ENCODE results near the gene APOA5. TPM values are rescaled to one million over a fixed set of nuclear protein-coding genes. Genes with fewer than 3 reads are reported as not detected.
A peak's percentile ranks its signal among the peaks of the same experiment; 100 is the strongest.
"Not testable (repeated sequence)": the region's sequence is repeated elsewhere in the genome, so short reads cannot be mapped to it uniquely, and the experiment has no call there.

The APOA5 gene
- not detected for total RNA-seq
- long read RNA-seq: 0 reads

DNA sequence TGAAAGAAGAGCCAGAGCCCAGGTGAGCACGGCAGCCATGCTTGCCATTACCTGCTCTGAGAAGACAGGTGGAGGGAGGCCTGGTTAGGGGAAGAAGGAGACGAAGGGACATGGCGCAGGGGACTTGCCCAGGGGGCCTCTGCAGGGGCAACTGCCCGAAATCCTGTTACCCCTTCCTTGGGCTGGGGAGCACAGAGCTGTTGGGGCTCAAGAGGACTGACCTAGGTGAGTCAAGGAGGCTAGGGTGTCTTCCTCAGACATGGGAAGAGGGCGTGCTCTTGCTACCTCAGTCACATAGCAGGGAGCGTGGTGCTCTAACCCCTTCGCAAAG lies at the start of gene APOA5:
Gene APOA5 (minus strand): TSS at position 67 of the 331 bp plus-strand sequence. CDS start 19 bp downstream, at position 48.
- no peak for DNase-seq
- intact Hi-C loops (cut with micrococcal nuclease): no loop called here
- no peak for ATAC-seq

GRCh38 chr11:116840746-116841296 lies 49.1 kb upstream of the APOA5 start:
- ATAC-seq: no peak
- intact Hi-C loops (cut with micrococcal nuclease): no loop called here
- no peak for DNase-seq

DNA sequence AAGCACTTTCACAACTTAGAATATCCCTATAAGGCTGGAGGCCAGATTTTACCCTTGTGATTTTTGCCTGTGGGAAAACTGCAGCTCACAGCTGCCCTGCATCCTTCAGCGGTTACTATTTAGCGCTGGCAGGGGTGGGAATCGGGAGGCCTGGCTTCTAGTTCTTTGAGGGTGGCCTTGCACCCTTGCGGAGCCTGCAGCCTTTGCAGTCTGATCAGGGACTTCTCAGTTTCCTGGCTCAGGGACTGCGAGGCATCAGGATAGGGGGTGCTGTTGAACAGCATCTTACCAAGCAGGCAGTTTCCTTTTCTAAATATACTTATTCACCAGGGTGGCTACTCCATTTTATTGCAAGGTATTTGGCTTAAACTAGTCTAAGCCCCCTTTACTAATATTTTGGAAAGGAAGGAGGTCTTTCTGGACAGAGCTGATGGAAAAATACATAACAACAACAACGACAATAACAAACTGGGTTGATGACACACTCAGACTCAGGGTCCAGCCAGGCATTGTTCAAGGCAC lies 48.6 kb upstream of the APOA5 start:
- intact Hi-C loops (cut with micrococcal nuclease): no loop called here
- DNase-seq (no peak), ATAC-seq (no peak)

DNA sequence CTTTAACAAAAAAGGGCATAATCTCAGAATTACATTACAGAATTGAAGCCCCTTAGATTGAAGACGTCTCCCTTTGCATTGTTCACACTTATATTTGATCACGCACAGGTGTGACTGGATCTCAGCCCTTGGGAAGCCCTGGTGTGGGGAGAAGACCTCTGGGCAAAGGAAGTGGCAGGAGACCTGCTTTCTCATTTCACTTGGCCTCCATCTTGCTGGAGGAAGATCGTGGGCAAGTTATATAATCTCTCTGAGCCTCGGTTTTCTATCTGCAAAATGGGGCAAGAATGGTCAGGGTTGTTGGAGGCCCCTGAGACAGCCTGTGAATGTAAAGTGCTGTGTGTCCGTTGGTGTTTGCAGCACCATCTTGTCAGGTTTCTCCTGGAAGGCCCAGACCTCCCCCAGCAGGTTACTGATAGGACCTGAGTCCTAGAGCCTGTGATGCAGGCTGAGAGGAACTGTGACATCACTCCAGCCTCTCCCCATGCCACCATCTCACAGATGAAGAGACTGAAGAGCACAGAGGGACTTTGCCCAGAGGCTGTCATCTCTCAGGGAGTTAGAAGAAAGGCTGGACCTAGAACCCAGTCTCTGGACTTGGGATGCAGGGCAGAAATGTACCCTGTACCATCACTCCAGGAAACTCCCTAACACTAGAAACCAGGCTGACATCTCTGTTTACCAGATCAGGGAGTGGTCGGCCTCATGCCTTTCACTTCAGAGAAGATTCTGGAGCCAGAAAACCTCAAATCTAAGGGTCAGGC lies 46.8 kb upstream of the APOA5 start:
- no peak for DNase-seq
- intact Hi-C loops (cut with micrococcal nuclease): no loop called here

DNA sequence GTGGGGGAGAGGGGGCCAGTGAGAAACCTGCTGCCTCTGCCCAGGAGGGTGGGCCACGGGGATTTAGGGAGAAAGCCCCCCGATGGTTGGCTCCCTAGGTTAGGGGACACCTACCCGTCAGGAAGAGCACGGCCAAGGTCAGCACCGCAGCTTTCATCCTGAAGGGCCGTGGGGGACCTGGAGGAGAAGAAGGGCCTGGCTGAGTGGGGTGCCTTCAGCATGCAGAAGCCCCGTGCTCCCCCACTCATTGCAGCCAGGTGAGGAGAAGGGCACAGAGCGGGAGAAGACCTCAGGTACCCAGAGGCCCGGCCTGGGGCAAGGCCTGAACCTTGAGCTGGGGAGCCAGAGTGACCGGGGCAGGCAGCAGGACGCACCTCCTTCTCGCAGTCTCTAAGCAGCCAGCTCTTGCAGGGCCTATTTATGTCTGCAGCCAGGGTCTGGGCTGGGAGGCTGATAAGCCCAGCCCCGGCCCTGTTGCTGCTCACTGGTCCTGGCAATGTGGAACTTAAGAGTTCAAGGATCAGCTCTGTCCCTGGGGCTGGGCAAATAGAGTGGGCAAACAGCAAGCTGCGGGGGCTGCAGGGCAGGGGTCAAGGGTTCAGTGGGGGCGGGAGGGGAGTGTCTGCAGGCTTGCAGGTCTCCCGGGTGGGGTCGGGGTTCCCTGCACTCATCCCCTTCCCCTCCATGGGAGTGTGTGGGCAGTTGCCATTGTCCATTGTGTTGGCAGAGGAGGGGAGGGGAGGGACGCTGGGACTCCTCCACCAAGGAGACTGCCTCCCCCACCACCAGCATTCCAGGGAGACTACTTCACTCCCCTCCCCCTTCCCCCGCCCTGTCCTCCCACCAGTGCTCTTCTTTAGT lies 45.8 kb upstream of the APOA5 start, which contains the start of gene APOA1:
Gene APOA1 (minus strand): TSS at position 392 of the 861 bp plus-strand sequence. CDS start 235 bp downstream, at position 157.
- intact Hi-C loops (cut with micrococcal nuclease): no loop called here
- ATAC-seq: peak; percentile 27
- no peak for DNase-seq

More for the DNA sequence above, 46.8 kb upstream of the APOA5 start:
- ATAC-seq: no peak

DNA sequence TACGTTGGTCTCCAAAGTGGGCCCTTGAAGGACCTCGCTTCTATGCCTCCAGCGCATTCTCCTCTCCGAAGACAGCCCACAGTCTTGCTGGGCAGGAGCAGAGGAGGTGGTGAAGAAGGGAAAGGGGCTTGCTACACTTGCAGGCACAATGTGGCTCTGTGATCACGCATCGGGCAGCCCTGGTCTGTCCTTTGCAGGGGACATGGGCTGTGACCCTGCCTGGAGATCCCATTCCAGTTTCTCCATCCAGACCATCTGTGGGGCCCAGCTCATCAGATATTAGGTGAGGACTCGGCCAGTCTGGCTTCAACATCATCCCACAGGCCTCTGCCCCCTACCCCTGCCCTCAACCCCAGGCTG lies 44.9 kb upstream of the APOA5 start:
- ATAC-seq: no peak
- DNase-seq: no peak
- intact Hi-C loops (cut with micrococcal nuclease): no loop called here

DNA sequence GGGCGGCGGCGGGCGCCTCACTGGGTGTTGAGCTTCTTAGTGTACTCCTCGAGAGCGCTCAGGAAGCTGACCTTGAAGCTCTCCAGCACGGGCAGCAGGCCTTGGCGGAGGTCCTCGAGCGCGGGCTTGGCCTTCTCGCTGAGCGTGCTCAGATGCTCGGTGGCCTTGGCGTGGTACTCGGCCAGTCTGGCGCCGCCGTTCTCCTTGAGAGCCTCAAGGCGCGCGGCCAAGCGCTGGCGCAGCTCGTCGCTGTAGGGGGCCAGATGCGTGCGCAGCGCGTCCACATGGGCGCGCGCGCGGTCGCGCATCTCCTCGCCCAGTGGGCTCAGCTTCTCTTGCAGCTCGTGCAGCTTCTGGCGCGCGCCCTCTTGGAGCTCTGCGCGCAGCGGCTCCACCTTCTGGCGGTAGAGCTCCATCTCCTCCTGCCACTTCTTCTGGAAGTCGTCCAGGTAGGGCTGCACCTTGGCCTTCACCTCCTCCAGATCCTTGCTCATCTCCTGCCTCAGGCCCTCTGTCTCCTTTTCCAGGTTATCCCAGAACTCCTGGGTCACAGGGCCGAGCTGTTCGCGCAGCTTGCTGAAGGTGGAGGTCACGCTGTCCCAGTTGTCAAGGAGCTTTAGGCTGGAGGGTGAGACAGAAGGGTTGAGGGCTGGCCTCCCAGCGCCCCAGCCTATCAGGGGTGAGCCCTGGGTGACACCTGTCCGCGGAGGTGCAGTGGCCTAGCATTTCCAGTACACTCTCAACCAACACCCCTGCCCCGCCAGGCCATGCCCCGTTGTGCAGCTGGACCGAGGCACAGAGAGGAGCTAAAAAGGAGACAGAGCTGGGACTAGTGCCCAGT lies 44.3 kb upstream of the APOA5 start:
- intact Hi-C loops (cut with micrococcal nuclease): loop anchor here (2.0 kb wide), 1 partner anchor 47 kb away; the partner anchor contains the start of gene ZPR1
- ATAC-seq: peak; percentile 87

DNA sequence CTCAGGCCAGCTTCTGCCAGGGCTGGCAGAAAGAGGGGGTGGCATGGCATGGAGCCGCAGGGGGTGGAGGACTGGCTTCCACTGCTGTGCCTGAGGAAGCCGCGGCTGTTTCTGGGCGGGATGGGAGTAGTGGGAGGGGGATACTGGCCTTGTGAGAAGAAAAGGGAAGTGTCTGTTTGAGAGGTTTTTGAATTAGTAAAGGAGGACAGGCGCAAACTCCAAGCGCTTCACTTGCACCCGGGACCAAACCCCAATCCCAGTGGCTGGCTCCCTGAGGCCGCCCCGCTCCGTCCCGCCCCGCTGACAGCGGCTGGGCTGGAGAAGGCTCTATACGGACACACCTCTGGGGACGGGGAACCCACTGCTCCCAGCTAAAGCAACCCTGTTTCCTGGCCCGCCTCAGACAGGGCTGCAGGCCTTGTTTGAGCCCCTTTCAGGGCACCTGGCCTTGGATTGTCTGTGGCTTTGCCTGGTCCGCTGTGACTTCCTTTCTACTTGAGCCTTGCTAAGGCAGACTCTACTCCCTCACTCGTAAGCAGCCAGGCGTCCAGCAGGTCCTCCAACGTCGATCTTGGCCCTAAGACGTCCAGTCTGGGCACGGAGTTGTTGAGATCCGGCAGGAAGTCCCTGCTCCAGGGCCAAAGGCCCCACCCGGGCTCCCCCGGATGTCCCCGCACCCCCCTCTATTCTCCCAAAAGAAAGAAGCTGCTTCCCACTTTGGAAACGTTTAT lies 43.5 kb upstream of the APOA5 start:
- intact Hi-C loops (cut with micrococcal nuclease): loop anchor here (2.0 kb wide), 1 partner anchor 46 kb away; the partner anchor contains the start of gene ZPR1
- DNase-seq (peak; percentile 45), ATAC-seq (peak; percentile 46)

More for the DNA sequence above, 44.3 kb upstream of the APOA5 start:
- DNase-seq: peak; percentile 95

DNA sequence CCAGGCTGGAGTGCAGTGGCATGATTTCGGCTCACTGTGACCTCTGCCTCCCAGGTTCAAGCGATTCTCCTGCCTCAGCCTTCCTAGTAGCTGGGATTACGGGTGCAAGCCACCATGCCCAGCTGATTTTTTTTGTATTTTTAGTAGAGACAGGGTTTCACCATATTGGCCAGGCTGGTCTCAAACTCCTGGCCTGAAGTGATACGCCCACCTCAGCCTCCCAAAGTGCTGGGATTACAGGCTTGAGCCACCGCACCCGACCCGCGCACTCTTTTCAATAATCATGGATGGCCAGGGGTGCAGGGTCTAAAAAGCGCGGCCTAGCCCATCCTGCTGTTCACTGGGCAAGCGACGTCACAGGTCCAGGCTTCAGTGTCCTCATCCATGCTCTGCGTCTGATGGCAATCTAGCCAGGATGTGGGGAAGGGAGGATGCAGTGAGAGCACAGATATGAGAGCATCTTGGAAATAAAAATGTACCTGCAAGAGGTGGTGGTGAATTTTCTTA lies 42.9 kb upstream of the APOA5 start:
- intact Hi-C loops (cut with micrococcal nuclease): loop anchor here (2.0 kb wide), 1 partner anchor 46 kb away; the partner anchor contains the start of gene ZPR1
- not testable (repeated sequence) for ATAC-seq, DNase-seq

GRCh38 chr11:116833816-116834534 lies 42.3 kb upstream of the APOA5 start:
- no peak for ATAC-seq
- intact Hi-C loops (cut with micrococcal nuclease): loop anchor here (2.0 kb wide), 1 partner anchor 45 kb away; the partner anchor contains the start of gene ZPR1
- DNase-seq: no peak

GRCh38 chr11:116833491-116833815 lies 41.8 kb upstream of the APOA5 start:
- no peak for ATAC-seq
- DNase-seq: no peak
- intact Hi-C loops (cut with micrococcal nuclease): no loop called here

- no peak for DNase-seq
- no peak for ATAC-seq
- intact Hi-C loops (cut with micrococcal nuclease): no loop called here
Measured at GRCh38 chr11:116832350-116833290, 40.9 kb upstream of the APOA5 start.

DNA sequence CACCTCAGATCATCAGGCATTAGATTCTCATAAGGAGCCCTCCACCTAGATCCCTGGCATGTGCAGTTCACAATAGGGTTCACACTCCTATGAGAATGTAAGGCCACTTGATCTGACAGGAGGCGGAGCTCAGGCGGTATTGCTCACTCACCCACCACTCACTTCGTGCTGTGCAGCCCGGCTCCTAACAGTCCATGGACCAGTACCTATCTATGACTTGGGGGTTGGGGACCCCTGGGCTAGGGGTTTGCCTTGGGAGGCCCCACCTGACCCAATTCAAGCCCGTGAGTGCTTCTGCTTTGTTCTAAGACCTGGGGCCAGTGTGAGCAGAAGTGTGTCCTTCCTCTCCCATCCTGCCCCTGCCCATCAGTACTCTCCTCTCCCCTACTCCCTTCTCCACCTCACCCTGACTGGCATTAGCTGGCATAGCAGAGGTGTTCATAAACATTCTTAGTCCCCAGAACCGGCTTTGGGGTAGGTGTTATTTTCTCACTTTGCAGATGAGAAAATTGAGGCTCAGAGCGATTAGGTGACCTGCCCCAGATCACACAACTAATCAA lies 40.2 kb upstream of the APOA5 start:
- intact Hi-C loops (cut with micrococcal nuclease): no loop called here
- ATAC-seq: no peak
- no peak for DNase-seq

GRCh38 chr11:116830184-116830912 lies 38.7 kb upstream of the APOA5 start:
- intact Hi-C loops (cut with micrococcal nuclease): no loop called here
- no peak for DNase-seq
- no peak for ATAC-seq

GRCh38 chr11:116829525-116830183 lies 38.0 kb upstream of the APOA5 start, which contains the start of gene APOC3:
TSS of gene APOC3 (plus strand) at chr11:116829907. CDS start at chr11:116830583, 676 bp downstream.
- intact Hi-C loops (cut with micrococcal nuclease): no loop called here
- ATAC-seq: no peak
- no peak for DNase-seq

All from left ventricle myocardium superior (tissue), 1 donor.